ENCODE results near the gene SESTD1.
"Not testable (repeated sequence)": the region's sequence is repeated elsewhere in the genome, so short reads cannot be mapped to it uniquely, and the experiment has no call there.

SESTD1 gene

DNA sequence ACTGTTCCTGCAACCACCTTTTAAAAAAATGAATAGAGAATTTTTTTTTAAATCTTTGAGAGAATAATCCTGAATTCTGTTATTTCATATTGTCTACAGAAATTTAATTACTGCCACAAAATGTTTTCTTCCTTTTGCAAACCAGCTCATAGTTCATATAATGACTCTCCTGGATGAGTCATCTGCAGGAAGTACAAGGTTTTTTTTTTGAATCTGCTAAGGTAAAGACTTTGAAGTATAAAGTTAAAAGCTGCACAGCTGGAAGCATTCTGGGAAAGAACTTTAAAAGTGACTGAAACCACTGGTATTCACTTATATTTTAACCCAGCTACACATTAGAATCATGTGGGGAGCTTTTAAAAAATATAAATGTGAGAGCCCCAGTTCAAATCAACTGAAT is 25.4 kb downstream of the SESTD1 start:
- no peak for DNase-seq (ENCODE audit: low read depth in 2 of 2)

DNA sequence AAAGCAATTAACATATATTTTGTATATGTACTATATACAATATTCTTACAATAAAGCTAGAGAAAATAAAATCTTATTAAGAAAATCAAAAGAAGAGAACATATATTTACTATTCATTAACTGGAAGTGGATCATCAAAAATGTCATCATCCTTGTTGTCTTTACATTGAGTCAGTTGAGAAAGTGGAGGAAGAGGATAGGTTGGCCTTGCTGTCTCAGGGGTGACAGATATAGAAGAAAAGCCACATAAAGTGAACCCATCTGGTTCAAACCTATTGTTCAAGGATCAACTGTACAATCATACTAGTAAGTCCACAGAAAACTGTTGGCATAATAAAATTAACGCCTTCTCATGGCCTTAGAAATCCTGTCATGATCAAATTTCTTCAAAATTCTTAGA is 26.6 kb downstream of the SESTD1 start:
- no peak for DNase-seq (ENCODE audit: low read depth in 2 of 2)

DNA sequence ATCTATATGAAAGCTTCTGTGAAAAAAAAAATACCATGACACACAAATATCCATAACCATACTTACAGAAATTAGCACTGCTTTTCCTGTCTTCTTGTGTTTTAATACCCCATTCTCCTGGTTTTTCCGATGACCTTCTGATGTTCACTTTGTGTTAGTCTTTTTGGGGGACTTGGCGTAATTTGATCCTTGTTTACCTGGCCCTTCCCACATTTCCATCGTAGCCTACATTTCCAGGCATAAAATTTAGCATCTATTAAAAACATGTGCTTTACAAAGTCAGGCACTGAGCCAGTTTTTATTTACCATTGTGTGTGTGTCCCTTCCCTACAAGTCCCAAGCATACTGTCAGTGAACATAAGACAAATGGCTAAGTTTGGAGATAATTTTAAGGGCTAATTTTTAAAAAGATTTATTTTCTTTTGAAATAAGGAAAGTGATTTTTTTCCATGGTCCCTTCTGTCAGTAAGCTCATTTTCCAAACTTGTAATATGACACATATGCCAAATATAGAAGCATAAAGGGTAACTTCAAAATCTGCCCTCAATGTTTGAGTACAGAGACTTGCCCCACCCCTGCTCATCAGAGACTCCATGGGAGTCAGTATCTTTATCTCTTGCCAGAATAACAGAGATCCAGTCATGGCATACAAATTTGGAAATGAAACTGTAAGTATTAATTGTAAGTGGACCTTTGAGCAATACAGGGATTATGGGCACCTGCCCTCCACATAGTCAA is 27.3 kb downstream of the SESTD1 start:
- DNase-seq (ENCODE audit: low read depth in 2 of 2), result no peak

DNA sequence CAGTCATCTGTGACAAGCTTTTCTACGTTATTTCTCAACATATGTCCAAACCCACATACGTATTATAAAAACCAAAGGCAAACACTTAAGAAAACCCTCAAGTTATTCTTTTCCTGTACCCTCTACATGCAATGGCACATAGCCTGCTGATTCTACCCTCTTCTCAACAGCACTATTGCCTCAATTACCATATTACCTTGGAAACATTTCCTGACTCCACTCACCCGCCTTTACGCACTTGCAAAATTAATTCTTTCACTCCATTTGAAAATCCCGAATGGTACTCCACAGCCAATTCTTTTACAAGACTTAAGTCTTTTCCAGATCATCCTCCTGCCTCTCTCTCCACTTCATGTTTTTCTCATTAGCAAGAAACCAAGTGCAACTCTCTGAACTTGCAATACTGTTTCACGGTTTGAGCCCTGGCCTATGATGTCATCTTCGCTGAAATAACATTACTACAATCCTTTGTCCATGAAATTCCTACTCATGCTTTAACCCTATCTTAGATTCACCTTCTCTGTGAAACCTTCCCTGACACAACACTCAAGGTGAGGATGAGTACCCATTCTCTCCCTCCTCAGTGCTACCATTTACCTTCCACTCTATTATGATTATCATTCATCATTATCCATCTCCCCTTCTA is 29.0 kb downstream of the SESTD1 start:
- no peak for DNase-seq (ENCODE audit: low read depth in 2 of 2)

GRCh38 chr2:179234658-179235240 is 29.9 kb downstream of the SESTD1 start:
- no peak for DNase-seq (ENCODE audit: low read depth in 2 of 2)

GRCh38 chr2:179233626-179234430 is 30.8 kb downstream of the SESTD1 start:
- no peak for DNase-seq (ENCODE audit: low read depth in 2 of 2)

DNA sequence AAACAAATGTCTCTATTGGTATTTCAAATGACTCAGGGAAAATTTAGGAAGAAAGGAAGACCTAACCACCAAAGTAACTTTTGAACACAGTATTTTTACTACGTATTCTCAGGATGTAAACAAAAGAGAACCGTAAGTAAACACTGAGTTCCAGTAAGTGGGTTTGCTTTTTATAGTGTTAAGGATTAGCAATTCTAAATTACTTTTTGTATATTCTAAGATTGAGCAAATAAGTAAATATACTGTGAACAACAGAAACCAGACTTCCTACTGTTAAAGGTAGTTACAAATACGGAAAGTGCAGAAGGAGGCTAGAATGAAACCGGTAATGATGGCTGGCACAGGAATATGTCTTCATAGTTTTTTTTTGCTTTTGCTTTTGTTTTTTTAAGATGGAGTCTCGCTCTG is 31.5 kb downstream of the SESTD1 start:
- DNase-seq (ENCODE audit: low read depth in 2 of 2), result no peak

DNA sequence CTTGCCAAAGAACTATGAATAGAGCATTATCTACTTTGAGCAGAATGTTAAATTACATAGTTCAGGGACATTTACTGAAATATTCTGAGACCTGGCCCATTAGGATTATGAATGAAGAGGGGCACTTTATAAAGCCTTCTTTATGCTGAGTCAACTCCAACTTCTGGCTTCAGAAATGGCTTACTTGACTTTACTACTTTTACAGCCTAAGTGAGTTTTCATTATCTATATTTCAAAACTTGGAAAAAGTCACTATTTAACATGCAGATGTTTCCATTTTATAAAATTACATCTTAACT is 37.7 kb downstream of the SESTD1 start:
- DNase-seq (ENCODE audit: low read depth in 2 of 2), result no peak

GRCh38 chr2:179226203-179226960 is 38.2 kb downstream of the SESTD1 start:
- no peak for DNase-seq (ENCODE audit: low read depth in 2 of 2)

DNA sequence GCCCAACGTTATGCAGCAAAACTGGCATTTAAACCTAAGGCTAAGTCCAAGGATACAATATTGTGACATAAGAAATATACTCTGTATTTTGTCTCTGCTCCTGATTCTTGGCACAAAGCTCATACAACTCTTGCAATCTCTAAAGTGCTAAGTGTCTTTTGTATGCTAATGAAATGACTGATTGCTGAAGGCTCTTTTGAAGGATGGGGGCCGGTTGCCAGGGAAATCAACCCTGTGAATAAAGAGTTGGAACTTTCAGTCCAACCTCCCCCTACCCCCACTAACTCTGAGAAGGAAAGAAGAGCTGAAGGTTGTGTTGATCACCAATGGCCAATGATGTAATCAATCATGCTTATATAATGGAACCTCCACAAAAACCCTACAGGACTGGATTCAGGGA is 40.3 kb downstream of the SESTD1 start:
- no peak for DNase-seq (ENCODE audit: low read depth in 2 of 2)

DNA sequence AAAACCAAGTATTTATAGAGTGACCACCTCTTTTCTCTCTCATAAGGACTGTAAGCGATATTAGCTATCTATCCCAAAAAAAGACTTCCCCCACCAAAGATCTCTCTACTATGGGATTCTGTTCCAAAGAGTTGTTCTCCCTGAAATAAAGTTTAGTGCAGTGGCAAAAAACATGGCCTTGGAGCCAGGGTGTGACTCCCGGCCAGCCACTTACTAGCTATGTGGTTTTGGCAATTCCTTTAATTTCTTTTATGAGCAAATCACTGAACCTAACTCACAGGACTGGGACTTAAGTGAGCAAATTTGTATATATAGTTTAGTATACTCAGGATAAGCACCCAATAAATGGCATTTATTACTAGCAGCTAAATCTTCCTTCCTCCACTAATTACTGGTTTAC is 42.6 kb downstream of the SESTD1 start:
- DNase-seq (ENCODE audit: low read depth in 2 of 2), result no peak

DNA sequence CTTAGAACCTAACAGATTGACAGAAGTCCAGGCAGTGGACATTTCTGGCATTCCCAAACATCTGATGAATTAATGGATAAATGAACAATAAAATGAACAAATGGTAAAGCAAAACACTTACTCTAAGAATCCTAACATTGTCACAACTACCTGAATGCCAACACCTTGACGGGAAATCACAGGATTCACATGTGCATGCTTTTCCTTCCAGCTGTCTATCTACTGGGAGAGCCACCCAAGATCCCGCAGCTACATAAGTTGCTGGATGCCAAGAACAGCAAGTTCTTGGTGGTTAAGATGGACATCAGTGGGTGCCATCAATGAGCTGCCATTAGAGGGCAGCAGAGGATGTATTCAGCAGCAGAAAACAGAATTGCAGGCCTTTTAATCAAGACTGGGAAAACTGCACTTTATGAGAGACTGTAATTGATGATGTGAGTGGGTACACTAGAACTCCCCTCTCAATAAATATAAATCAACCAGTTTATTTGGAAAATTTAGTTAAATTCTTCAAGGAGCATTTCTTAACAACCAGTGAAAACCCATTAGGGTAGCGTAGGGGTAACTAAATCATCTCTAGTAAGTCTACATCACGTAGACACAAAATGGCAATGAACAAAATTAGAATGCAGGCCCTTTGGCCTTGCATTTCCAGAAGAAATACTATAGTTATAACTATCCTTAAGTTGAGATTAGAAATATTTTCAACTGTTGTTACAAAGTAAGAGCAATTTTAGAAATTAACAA is 45.6 kb downstream of the SESTD1 start:
- peak in 1 of 2 donors; percentile 6 for DNase-seq (ENCODE audit: low read depth in 2 of 2)

GRCh38 chr2:179214671-179215070 is 50.0 kb downstream of the SESTD1 start:
- not testable (repeated sequence) for DNase-seq (ENCODE audit: low read depth in 2 of 2)

DNA sequence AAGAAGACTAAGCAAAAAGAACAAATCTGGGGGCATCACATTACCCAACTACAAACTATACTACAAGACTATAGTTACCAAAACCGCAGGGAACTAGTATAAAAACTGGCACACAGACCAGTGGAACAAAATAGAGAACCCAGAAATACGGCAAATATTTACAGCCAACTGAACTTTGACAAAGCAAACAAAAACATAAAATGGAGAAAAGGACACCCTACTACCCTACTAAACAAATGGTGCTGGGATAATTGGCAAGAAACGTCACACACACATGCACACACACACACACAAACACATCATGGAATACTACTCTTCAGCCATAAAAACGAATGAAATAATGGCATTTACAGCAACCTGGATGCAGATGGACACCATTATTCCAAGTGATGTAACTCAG is 53.3 kb downstream of the SESTD1 start:
- no peak for DNase-seq (ENCODE audit: low read depth in 2 of 2)

DNA sequence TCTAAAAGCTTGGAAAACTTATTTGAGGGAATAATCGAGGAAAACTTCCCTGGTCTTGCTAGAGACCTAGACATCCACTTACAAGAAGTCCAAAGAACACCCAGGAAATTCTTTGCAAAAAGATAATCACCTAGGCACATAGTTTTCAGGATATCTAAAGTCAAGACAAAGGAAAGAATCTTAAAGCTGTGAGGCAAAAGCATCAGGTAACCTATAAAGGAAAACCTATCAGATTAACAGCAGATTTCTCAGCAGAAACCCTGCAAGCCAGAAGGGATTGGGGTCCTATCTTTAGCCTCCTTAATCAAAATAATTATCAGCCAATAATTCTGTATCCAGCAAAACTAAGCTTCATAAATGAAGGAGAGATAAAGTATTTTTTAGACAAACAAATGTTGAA is 56.4 kb downstream of the SESTD1 start:
- DNase-seq (ENCODE audit: low read depth in 2 of 2), result not testable (repeated sequence)

GRCh38 chr2:179207047-179207446 is 57.6 kb downstream of the SESTD1 start:
- DNase-seq (ENCODE audit: low read depth in 2 of 2), result no peak

DNA sequence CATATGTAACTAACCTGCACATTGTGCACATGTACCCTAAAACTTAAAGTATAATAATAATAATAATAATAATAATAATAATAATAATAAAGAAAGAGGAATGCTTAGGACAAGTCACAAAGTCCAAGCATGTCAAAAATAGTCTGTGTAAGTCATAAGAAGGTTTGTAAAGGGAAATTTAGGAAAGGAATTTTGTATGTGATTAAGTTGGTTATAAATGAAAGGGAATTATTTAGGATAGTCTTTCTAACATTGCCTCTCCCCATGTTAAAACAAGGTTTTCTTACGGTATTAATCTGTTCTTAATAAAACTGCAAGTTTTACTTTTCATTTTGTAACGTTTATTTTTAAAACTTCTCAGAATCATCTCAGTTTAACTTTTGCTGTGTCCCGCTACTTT is 62.8 kb downstream of the SESTD1 start:
- no peak for DNase-seq (ENCODE audit: low read depth in 2 of 2)

- not testable (repeated sequence) for DNase-seq (ENCODE audit: low read depth in 2 of 2)
These were observed 68.6 kb downstream of the SESTD1 start for GRCh38 chr2:179195926-179196590.

- no peak for DNase-seq (ENCODE audit: low read depth in 2 of 2)
These were observed 69.5 kb downstream of the SESTD1 start for GRCh38 chr2:179195141-179195540.

- DNase-seq (ENCODE audit: low read depth in 2 of 2), result no peak
These were observed 70.8 kb downstream of the SESTD1 start for GRCh38 chr2:179193759-179194394.
